Activated gamma-delta T cell (primary cell): ENCODE data around the gene COL4A2.
"Not testable (repeated sequence)": the region's sequence is repeated elsewhere in the genome, so short reads cannot be mapped to it uniquely, and the experiment has no call there.

Source experiments
- DNase-seq: peaks from one replicate; lab custom pipeline; 2025; lab: John Stamatoyannopoulos, UW

COL4A2 gene

DNA sequence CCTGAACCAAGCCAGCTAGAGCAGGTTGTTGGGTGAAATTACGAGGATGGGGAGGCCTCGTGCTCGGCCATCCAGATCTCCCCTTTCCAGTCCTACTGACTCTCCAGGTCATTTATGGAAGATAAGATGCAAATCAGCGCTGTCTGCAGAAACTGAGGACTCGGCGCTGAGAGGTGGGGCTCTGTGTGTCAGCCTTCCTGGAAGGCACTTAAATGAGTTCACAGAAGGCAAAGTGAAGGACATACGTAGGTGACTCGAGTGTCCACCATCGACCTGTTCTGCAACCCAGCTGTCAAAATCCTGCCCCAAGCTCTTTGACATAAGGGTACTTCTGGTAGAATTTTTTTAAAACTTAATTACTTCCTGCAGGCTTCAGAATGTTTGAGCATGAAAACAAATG lies 168.0 kb downstream of the COL4A2 start:
- DNase-seq = no peak

DNA sequence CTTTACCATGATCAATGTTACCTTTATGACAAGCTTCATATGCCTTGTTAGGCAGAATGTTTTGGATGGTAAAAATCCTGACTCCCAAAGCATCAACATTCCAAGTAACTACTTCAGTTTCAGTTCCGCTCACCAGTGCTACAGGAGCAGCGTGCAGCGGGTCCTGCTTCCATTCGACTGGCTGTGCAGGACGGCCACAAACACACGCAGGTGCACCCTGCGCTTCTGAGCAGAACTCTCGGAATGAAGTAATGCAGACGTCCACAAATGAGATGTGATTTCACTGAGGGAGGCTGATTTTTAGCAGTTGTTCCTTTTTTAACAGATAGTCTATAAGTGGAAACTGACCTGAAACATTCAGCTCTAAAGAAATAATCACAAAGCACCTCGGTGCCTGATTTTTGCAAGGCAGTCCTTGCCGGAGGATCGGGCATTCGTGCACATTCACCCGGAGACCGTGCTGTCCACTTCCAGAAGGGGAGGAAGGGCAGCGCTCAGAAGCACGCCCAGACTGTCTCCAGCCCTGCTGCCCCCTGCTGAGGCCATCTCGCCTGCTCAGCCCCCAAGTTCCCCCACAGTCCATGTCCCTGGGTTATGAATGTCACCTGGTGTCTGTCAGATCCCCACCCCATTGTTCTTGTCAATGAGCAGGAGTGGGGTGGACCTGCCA lies 168.6 kb downstream of the COL4A2 start:
- no peak for DNase-seq

DNA sequence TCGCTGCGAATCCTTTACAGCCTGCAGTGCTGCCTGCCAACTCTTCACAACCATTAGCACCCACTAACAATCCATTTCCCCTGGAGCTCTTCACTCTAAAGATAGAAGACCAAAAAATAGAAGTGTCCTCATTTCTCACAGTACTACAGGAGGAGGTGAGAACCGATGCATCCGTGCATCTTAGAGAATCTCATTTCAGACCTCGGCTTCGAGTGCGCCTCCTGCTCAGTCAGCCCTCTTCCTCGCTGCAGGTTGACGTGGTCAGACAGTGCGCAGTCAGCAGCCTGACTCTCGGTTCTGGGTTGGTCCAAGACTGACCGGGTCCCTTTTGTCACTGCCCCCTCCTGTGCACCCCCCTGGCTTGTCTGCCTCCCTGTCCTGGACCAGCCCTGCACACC lies 169.1 kb downstream of the COL4A2 start:
- no peak for DNase-seq

DNA sequence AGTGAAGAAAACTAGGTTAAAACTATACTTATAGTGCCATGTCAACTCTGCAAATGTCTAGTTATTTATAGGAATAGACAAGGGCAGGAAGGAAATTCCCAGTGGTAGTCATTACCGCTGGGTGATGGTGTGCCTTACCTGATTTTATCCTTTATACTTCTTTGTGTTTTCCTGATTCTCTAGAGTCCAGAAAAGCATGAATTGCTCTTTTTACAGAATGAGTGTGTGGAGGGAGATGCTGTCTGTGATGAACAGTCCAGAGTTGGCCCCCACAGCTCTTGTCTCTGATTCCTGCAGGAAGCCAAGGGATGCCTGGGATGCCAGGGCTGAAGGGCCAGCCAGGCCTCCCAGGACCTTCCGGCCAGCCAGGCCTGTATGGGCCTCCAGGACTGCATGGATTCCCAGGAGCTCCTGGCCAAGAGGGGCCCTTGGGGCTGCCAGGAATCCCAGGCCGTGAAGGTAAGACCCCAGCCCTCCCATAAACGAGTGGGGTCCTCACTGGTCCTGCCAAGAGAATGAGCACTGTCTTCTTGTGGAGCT lies 170.7 kb downstream of the COL4A2 start:
- DNase-seq = no peak

DNA sequence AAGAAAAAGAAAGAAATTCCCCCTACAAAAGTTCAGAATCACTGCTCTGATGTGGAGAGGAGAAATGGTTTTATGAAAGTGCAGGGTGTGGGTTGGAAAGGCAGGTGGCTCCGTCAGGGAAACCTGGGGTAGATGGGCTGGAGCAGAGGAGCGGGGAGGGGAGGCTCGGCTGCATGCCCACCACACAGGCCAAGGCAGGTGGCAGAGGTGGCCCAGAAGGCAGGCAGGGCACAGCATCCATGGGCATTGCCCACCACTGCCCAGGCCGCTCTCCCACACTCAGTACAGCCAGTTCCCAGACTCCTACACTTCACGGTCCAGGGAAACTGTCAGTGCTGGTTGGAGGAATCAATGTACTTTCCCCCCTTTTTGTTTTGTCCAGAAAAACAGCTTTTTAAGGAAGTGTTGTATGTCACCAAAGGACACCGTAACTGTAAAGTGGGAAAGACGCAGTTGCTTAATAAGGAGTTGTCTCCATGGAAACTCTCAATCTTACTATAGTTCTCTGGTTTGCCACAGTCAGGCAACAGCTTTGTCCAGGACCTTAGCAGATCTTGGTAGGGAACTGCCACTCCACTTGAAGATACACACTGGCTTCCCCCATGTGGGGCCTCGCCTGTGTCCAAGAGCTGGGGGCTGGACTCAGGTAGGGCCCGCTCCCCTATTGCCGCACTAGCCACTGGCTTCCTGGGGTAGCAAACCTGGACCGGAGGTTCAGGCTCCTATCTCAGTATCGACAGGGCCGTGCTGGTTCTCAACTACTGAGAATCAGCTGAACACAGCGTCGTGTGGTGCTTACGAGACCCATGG lies 171.5 kb downstream of the COL4A2 start:
- DNase-seq = no peak

DNA sequence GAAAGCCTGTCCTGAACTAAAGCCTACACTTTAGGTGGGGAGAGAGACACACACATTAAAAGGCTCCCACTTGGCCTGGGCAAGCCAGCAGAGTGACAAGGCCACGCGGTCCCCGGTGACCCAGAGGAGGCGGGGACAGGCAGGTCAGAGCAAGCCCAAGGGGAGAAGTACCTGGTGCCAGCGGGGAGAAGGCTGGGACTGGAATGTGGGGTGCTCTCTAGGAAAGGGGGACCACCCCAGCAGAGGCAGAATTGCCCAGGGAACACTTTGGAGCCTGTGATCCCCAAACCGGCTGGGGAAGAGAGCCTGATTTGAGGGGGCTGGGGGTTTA lies 172.1 kb downstream of the COL4A2 start:
- DNase-seq = no peak

DNA sequence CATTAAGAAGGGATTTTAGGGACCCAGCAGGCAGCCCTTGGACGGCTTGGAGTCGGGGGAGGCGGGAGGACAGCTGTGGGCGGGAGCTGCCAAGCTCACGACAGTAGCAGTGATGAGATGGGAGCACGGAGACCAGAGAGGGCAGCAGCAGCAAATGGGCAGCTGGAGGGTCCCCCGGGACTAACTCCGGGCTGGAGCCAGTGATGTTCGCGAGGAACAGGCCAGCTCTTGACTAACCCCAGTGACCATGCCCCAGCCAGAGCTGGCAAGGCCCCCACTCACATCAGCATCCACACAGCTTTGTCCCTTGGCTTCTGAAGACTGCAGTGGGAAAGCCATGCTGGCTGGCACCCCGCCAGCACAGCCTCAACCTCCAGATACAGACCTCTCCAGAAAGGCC lies 172.6 kb downstream of the COL4A2 start:
- DNase-seq = no peak

DNA sequence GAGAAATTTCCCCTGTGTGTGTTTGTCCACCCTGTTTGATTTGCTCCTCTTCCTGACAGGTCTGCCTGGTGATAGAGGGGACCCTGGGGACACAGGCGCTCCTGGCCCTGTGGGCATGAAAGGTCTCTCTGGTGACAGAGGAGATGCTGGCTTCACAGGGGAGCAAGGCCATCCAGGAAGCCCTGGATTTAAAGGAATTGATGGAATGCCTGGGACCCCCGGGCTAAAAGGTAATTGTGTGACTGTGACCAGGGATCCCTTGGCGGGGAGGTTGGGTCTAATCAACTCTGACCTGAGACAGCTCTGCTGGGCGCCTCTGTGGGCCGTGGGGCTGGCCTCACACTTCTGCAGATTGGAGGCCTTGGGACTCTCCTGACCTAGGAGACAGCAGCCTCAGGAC lies 173.1 kb downstream of the COL4A2 start:
- DNase-seq = no peak

DNA sequence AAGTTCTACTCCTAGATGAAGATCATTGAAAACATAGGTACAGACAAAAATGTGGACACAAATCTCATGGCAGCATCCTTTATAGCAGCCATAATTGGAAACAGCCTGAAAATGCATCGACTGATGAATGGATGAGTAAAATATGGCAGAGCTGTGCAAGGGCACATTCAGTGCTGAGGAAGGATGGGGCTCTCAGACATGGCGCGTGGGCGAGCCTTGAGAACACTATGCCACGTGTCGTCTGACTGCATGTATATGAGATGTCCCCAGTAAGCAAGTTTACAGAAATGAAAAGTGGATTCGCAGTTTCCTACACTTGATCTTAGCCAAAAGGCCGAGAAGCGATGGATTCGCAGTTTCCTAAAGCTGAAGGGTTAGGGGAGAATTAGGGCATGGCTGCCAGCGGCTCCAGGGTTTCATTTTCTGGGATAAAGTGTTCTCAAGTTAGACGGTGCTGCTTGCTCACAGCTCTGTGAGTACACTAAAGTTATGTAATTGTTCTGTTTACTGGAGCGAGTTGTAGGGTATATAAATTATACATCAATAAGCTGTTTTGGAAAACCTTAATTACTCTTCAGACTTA lies 176.4 kb downstream of the COL4A2 start:
- DNase-seq = no peak

DNA sequence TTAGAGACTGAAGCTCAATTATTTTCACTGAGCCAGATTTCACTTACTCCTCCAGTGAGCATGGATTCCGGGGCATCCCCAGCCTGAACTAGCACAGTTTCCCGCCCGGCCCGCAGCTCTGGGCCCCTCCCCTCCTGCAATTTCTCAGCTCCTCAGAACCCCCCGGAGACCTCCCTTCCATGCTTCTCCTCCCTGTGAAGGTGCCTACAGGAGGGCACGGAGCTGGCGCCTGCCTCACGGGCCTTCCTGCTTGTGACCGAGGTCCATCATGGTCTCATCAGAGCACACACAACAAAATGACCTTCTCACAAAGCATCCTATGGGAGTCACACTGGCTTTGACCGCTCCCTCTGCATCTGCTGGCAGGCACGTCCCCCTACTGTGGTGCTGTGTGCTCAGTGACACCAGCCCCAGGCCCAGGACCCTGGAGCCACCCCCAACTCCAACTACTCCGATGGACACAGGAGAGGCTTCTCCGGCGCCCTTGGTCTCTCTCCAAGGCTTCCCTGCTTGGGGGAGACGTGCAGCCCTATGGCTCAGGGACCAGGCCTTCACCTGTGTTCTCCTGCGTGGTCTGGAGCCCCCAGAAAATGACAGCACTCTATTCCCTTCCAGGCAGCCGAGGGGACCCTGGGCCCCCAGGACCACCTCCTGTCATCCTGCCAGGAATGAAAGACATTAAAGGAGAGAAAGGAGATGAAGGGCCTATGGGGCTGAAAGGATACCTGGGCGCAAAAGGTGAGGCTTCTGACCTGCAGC lies 177.4 kb downstream of the COL4A2 start:
- no peak for DNase-seq

DNA sequence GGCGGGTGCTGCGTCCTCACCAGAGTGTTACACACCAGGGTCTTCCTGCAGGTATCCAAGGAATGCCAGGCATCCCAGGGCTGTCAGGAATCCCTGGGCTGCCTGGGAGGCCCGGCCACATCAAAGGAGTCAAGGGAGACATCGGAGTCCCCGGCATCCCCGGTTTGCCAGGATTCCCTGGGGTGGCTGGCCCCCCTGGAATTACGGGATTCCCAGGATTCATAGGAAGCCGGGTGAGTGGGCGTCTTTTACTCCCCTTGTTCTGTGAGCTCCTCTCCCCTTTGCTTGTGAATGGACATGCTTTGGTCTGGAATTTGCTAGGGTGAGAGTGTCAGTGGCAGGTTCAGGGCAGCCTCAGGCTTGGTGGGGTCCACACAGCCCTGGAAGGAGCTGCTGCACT lies 178.5 kb downstream of the COL4A2 start:
- no peak for DNase-seq

DNA sequence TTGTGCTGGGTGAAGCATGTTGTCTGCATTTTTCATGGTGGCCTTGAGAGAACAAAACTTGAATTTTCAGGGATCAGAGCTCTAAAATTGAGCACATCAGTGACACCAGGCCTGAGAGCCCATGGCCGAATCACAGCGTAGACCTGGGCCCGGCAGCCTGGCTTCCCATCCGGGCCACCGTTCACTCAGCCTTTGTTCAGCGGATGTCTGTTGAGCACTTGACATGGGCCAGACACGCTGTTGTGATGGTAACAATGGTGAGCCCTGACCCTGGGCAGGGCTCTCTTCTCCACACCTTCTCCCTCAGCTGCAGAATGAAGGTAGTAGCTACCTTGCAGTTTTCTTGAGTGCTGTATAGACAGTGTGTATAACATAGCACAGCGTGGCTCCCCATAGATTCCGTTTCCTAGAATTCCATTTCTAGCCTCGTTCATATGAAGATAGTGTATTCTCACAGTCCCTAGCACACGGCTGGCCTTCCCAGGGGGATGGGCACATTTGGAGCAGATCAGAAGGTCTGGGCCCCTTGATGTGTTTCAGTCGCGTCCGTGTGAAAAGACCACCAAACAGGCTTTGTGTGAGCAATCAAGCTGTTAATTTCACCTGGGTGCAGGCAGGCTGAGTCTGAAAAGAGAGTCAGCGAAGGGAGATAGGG lies 179.1 kb downstream of the COL4A2 start:
- no peak for DNase-seq

DNA sequence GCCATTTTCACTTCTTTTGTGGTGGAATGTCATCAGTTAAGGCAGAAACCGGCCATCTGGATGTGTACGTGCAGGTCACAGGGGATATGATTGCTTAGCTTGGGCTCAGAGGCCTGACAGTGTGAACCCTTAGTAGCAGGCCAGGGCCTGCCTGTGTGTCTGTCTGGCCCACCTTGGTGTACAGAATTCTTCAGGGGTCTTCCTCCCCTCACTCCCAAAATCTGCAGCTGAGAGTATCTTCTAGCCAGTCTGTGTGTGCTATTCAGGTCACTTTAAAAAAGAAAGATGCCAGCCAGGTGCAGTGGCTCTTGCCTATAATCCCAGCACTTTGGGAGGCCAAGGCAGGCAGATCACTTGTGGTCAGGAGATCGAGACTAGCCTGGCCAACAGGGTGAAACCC lies 179.8 kb downstream of the COL4A2 start:
- DNase-seq = not testable (repeated sequence)

DNA sequence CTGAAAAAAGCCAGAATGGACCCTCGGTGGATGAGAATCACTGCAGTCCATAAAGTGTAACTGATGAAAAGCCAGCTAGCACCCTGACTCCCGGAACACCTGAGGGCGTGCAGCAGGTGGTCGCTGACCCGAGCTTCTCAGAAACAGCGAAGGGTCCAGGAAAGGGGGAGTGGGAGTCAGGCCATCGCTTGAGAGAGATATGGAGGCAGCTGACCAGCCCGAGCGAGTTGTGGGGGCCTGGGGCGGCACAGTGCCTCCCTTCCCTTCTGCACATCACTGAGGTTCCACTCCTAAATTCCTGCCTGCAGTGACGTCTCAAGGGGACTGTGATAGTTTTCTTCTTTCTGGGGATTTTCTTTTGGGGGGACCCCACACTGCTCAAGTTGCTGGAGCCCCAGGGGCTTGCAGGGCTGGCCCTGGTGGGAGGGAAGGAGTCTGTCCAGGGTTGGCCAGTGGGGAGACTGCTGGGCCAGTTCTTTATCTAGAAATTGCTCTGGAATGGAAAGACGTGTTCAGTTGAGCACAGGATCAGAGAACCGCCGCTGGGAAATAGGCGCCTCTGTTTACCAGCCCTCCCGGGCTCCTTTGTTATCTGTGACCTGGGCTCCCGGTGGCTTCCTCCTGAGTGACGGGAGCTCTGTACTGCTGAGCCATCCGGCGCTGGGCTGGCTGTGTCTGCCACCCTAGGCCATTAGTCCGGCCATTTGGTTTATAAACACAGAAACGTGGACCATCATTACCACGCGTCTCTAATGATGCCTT lies 183.1 kb downstream of the COL4A2 start:
- no peak for DNase-seq

DNA sequence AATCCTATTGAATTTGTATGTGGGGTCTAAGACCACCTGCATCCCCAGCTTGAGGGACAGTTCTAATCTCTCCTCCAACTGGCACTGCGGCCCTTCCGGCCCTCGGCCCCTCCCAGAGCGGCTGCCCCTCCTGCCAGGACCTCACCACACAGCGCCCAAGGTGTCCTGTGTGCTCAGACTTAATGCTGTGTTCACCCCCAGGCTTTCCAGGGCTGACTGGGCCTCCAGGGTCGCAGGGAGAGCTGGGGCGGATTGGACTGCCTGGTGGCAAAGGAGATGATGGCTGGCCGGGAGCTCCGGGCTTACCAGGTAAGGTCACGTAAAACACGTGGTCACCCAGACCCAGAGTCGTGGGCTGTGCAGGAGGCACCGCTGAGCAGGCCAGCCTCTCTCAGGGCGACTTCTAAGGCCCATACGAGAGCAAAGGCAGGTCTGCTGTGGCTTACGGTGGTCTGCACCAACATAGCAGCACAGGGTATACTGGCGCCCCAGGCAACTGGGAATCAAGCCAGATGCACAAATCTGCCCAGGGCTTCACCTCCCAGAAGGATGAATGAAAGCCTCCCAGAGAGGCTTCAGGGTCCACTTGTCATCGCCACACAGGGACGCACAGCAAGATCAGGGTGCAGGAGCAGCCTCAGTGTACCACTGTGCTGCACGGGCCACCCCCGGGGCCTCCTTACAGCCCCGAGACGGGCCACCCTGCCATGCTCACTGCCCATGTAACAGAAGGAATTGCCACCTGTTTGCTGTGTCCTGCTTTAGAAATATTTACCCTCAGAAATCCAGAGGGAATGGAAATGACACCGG lies 185.0 kb downstream of the COL4A2 start:
- DNase-seq = no peak

DNA sequence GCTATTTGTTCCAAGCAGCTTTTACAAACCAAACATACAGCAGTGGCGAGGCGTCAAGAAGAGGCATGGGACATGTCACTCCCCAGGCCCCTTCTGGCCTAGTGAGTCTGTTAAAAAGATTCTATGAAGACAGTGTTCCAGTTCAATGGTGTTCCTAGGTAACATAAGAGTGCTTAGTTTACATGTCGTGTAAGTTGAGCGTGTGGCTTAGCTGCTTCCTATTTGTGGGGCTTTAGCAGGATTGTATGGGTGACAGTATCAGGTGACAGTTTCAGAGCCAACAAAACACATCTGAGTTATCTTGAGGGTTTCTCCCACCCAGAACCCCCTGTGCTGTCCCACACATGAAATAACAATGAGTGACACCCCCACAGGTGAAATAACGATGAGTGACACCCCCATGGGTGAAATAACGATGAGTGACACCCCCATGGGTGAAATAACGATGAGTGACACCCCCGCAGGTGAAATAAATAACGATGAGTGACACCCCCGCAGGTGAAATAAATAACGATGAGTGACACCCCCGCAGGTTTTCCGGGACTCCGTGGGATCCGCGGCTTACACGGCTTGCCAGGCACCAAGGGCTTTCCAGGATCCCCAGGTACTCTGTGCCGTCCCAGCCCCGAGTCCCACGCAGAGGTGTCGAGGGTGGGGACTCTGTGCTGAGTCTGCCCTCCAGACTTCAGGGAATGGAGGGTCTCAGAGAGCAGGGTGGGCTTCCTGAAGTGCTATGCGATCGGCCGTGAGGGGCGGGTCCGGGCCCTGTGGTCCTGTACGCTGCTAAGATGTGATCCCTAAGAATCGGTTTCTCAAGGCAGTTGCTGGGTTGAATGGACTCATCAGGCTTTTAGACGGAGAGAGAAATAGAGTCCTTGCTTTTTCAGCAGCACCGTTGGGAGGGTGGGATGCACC lies 185.9 kb downstream of the COL4A2 start:
- no peak for DNase-seq

DNA sequence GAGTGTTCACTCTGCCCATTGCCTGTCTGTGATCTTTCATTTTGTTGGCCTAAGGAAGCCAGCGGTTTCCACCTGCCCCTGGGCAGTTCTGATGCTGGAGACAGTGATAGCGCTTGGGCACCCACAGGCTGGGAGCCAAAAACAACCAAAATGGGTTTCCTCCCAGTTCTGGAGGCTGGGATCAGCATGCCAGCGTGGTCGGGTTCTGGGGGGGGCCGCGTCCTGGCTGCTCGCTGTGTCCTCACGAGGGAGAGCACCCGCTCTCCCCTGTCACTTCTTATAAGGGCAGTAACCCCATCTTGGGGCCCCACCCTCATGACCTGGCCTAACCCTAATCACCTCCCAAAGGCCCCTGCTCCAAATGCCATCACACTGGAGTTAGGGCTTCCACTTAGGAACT lies 186.5 kb downstream of the COL4A2 start:
- no peak for DNase-seq

DNA sequence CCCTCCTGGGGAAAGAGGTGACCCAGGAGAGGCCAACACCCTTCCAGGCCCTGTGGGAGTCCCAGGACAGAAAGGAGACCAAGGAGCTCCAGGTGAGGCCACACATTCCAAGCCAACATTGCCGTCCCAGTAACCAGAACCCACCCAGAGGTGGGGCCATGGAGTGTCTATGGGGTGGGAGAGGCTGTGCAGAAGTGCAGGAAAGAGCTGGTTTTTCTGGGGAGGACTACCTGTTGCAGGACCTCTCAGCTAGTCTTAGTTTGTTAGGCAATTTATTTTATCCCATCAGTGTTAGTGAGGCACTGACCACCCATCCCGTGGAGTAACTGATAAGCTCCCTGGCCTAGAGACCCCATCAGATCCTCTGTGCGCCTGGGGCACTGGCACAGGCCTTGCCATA lies 188.3 kb downstream of the COL4A2 start:
- no peak for DNase-seq

DNA sequence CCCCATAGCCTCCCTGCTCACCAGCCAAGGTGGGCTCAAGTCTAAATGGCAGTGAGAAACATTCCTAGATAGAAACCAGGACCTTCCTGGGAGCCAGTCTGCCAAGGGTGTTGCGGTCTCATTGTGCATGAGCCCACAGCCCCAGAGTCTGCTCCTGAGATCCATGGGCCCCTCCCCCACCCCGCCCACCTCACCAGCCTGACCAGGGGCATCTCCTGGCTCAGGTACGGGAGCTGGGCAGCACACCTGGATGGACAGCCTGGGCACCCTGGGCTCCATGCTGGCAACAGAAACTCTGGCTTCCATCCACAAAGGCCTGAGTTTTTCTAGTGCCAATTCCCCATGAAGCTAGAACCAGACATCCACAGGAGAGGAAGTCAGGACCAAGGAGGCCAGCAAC lies 188.8 kb downstream of the COL4A2 start:
- DNase-seq = no peak
